Measurements from ENCODE around the gene CYB5R3. TPM values are rescaled to one million over a fixed set of nuclear protein-coding genes. Genes with fewer than 3 reads are reported as not detected.

The CYB5R3 gene
- total and polyA plus RNA-seq, 4 donors: 90.2 to 265 (median 156) TPM

DNA sequence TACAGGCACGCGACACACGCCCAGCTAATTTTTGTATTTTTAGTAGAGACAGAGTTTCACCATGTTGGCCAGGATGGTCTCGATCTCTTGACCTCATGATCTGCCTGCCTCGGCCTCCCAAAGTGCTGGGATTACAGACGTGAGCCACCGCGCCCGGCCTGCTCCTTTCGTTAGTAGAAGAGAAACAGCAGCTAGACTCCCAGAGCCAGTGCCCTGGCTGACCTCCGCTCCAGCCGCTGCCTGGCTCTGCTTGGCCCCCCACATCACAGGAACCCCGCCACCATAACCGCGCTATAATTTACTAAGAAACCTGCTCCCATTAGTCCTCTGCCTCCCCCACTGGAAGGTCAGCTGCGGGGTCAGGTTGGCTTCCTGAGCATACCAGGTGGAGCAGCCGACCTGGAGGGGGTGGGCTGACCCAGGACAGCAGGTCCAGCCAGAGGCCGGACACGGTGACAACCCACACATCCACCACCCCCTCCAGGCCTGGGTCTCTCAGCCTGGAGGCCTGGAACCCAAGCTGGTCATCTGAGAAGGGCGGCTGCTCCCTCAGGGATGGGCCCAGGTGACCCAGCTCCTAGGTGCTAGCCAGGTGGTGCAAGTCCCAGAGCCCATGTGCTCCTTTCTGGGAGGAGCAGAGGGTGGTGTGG is 27.0 kb downstream of the CYB5R3 start:
- H3K9ac ChIP-seq (ENCODE audit: insufficient read depth in 1 of 2, low read length in 2 of 2): no peak overlapping the region
- H3K27me3 ChIP-seq (ENCODE audit: control insufficient read depth in 3 of 3, insufficient read depth in 3 of 3, low read length in 2 of 3): no peaks in the 10 kb centered on the region
- H3K36me3 ChIP-seq (ENCODE audit: control insufficient read depth in 4 of 4, insufficient read depth in 4 of 4, low read length in 4 of 4): peaks cover 11 to 49% (median 27%) of the 10 kb centered on the region in 4 donors
- peaks cover 0 to 19% (median 0%) of the 10 kb centered on the region in 5 donors for H3K4me1 ChIP-seq (ENCODE audit: control insufficient read depth in 5 of 5, insufficient read depth in 5 of 5, low read length in 5 of 5)
- DNase-seq: no peak
- TF ChIP-seq, protein P1, sequence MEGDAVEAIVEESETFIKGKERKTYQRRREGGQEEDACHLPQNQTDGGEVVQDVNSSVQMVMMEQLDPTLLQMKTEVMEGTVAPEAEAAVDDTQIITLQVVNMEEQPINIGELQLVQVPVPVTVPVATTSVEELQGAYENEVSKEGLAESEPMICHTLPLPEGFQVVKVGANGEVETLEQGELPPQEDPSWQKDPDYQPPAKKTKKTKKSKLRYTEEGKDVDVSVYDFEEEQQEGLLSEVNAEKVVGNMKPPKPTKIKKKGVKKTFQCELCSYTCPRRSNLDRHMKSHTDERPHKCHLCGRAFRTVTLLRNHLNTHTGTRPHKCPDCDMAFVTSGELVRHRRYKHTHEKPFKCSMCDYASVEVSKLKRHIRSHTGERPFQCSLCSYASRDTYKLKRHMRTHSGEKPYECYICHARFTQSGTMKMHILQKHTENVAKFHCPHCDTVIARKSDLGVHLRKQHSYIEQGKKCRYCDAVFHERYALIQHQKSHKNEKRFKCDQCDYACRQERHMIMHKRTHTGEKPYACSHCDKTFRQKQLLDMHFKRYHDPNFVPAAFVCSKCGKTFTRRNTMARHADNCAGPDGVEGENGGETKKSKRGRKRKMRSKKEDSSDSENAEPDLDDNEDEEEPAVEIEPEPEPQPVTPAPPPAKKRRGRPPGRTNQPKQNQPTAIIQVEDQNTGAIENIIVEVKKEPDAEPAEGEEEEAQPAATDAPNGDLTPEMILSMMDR (IDR thresholded peaks at IDR 0.05; ENCODE audit: control extremely low read depth, extremely low read depth): no peak
- no peak overlapping the region for H3K4me3 ChIP-seq
- no peaks in the 10 kb centered on the region for H3K9me3 ChIP-seq (ENCODE audit: control insufficient read depth in 4 of 4, insufficient read depth in 3 of 4, low read length in 3 of 4)
- no peak for ATAC-seq (ENCODE audit: insufficient read depth, low FRiP score)
- 92 to 96% methylated on average over 20 of the region's 20 CpGs for WGBS, 2 donors
- no peak overlapping the region for H3K27ac ChIP-seq (ENCODE audit: low read depth in 1 of 2, low read length in 1 of 2)

DNA sequence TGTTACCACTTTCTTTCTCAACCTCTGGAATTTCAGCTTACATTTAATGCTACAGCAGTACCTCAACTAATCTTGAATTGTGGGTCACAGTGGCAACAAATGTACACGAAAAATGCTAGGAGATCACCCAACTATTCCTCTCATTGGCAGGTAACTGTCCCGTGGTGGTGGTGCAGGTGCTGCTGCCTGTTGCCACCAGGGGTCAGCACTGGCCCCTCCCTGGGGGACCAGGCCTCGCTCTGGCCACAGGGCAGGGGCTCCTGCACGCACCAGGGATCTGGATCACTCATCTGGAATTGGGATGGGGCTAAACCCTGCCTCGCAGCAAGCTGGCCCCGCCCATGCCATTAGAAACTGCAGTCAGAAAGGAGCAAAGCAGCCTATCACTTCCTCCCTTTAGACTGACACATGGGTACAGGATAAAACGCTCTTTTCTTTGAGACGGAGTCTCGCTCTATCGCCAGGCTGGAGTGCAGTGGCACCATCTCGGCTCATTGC is 27.6 kb downstream of the CYB5R3 start:
- WGBS, 2 donors: 54 to 65% methylated on average over 11 of the region's 11 CpGs
- TF ChIP-seq, protein P1 (IDR thresholded peaks at IDR 0.05; ENCODE audit: control extremely low read depth, extremely low read depth): peak; percentile 62

DNA sequence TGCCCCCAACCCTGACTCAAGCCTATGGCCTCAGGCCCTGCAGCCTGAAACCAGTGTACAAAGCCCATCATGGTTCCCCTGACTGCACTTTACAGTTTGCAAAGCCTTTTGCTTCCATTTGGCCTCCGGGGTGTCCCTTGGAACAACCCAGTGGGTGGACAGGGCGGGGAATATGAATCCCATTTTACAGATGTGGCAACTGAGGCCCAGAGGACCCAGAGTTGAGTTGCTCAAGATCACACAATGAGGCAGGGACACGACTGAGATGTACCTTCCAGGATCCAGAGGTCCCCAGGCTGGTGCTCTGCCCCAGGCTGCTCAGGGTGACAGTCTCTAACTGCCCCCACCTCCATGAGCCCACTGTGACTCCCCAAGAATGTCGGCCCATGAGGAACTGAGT is 29.1 kb downstream of the CYB5R3 start:
- Histone ChIP-seq H3K9ac (ENCODE audit: insufficient read depth in 1 of 2, low read length in 2 of 2) (no peak overlapping the region), H3K4me3 (no peak overlapping the region), H3K36me3 (ENCODE audit: control insufficient read depth in 4 of 4, insufficient read depth in 4 of 4, low read length in 4 of 4) (peaks cover 8 to 34% (median 16%) of the 10 kb centered on the region in 4 donors), H3K27me3 (ENCODE audit: control insufficient read depth in 3 of 3, insufficient read depth in 3 of 3, low read length in 2 of 3) (no peaks in the 10 kb centered on the region), H3K27ac (ENCODE audit: low read depth in 1 of 2, low read length in 1 of 2) (peak overlapping the region in 1 of 2 donors; percentile 42), H3K4me1 (ENCODE audit: control insufficient read depth in 5 of 5, insufficient read depth in 5 of 5, low read length in 5 of 5) (peaks cover 0 to 26% (median 2%) of the 10 kb centered on the region in 5 donors), H3K9me3 (ENCODE audit: control insufficient read depth in 4 of 4, insufficient read depth in 3 of 4, low read length in 3 of 4) (no peaks in the 10 kb centered on the region)
- no peak for DNase-seq
- TF ChIP-seq, protein P1 (IDR thresholded peaks at IDR 0.05; ENCODE audit: control extremely low read depth, extremely low read depth): no peak
- 93 to 97% methylated on average over 4 of the region's 4 CpGs for WGBS, 2 donors
- ATAC-seq (ENCODE audit: insufficient read depth, low FRiP score): no peak

More for the DNA sequence above, 27.6 kb downstream of the CYB5R3 start:
- DNase-seq: peak; percentile 36 to 63 (median 43)
- H3K9me3 ChIP-seq (ENCODE audit: control insufficient read depth in 4 of 4, insufficient read depth in 3 of 4, low read length in 3 of 4): no peaks in the 10 kb centered on the region
- no peak overlapping the region for H3K4me3 ChIP-seq
- H3K4me1 ChIP-seq (ENCODE audit: control insufficient read depth in 5 of 5, insufficient read depth in 5 of 5, low read length in 5 of 5): peaks cover 0 to 19% (median 0%) of the 10 kb centered on the region in 5 donors
- ATAC-seq (ENCODE audit: insufficient read depth, low FRiP score): no peak
- H3K9ac ChIP-seq (ENCODE audit: insufficient read depth in 1 of 2, low read length in 2 of 2): no peak overlapping the region
- peaks cover 11 to 43% (median 24%) of the 10 kb centered on the region in 4 donors for H3K36me3 ChIP-seq (ENCODE audit: control insufficient read depth in 4 of 4, insufficient read depth in 4 of 4, low read length in 4 of 4)
- peak overlapping the region in 1 of 2 donors; percentile 46 for H3K27ac ChIP-seq (ENCODE audit: low read depth in 1 of 2, low read length in 1 of 2)
- no peaks in the 10 kb centered on the region for H3K27me3 ChIP-seq (ENCODE audit: control insufficient read depth in 3 of 3, insufficient read depth in 3 of 3, low read length in 2 of 3)
